ENCODE results near the gene PIAS3.

Gene PIAS3

GRCh38 chr1:145858901-145859490 lies at the start of gene PIAS3:
TSS of gene PIAS3 (minus strand) at chr1:145859081. CDS start at chr1:145858990, 91 bp downstream.
- DNase-seq = peak; percentile 31

DNA sequence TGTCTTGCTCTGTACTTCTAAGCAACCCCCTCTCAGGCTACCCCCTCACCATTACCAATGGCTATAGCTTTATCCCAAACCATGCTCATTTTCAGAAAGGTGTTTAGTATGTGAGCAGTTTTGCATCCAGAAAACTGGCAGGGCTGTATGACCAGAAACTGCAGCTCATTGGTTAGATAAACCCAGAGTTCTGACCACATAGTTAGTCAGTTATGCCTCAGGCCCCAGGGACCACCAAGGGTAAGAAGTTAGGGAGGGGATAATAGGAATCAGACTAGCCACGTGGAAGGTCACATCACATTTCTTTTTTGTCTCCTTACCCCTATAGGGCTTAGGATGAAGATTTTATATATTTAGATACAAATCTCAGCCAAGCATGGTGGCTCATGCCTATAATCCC lies 49.8 kb upstream of the PIAS3 start:
- no peak for DNase-seq

DNA sequence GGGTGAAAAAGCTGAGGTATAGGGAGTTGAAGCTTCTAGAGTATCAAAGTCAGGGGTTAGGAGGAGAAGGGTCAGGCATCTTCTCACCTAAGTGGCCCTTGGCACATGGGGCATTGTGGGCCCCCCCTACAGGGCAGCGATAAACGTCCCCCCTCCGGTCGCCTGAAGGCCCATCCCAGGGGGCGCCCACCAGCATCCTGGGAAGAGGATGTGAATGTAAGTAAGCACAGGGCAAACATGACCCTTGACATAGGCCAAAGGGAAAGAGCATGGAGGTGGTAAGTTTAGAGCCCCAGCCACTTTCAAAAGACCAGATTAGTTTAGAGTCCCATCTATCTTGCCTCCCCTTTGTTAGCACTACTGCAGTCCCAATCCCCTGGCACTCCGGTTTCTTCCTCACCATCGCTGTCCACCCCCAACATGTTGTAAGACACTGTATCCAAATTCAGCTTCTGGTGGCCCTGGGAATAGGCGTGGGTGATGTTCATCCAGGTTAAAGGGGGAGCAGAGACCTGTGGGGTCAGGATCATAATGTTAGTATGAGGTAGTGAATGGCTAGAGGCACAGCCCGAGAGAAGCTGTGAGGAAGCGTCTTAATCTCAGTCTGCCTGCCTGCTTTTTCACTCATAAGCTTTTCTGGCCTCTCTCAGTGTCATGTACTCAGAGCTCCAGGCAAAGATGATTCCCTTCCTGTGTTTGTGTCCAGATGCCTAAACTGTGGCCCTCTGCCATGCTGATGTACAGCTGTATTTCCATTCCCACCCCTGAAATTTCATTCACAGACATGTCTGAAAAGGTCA lies 48.3 kb upstream of the PIAS3 start:
- no peak for DNase-seq

- no peak for DNase-seq
Observed at GRCh38 chr1:145901312-145902021, 42.6 kb upstream of the PIAS3 start.

GRCh38 chr1:145898756-145899155 lies 39.9 kb upstream of the PIAS3 start:
- no peak for DNase-seq

DNA sequence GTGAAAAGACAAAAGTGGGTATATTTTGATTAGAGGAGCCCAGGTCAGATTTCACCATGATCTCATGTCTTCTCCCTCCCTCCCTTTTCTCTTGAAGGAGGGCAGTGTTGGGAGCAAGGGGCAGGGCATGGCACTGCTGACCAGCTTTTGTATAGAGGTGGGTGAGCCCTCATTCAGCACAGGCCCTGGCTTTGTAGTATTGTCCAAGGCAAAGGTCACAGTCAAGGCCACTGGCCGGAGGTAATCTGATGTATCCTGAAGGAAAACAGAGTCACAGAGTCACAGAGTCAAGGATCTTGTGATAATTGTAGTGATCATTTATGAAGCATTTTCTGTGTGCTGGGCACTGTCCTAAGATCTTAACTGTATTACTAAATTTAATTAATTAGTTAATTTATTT lies 39.1 kb upstream of the PIAS3 start:
- DNase-seq = no peak

- no peak for DNase-seq
Observed at GRCh38 chr1:145895471-145895870, 36.6 kb upstream of the PIAS3 start.

GRCh38 chr1:145893306-145894055 lies 34.6 kb upstream of the PIAS3 start:
- DNase-seq = no peak

DNA sequence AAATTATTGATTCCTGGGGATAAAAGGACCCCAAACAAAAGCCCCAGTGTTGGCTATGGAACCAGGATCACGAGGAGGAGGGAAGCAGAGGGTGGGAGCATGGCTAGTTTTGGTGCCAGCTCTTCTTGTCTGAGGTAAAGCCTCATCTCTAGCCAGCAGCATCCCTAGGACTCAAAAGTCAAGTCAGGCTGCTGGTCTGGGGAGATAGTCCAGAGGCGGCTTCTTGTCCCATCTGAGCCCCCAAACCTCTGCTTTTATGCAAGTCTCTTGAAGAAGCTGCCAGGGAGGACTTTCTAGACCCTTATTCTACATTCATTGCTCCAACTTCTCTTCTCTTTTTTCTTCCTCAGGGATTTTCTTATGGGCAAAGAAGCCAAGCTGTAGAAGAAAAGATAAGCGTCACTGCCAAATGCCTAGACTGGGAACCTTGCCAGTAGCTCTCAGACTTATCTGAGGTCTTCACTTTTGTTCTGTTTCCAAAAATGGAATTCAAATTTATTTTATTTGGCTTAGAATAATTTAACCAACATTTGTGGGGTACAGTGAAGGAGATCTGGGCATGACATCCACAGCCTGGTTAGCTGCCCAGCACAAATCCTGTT lies 33.7 kb upstream of the PIAS3 start:
- no peak for DNase-seq

- DNase-seq = peak; percentile 86
Observed at GRCh38 chr1:145891587-145892485, 33.0 kb upstream of the PIAS3 start.

- DNase-seq = no peak
Observed at GRCh38 chr1:145891143-145891542, 32.3 kb upstream of the PIAS3 start.

DNA sequence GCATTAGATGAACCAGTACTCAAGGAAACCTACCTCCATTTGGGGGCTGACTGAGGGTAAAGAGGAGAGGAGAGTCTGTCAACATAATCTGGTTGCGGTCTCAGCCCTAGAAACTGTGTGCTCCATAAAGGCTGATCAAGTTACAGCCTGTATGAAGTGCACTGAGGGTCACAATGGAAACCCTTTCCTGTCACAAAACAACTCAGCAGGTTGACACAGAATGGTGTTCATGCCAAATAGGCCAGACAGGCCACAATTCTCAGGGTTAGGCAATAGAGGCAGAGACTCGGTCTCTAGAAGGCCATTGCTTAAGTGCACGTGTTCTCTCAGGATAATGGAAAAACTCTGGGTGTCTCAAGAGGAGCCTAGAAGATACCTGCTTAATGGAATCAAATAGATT lies 30.8 kb upstream of the PIAS3 start:
- DNase-seq = no peak

- no peak for DNase-seq
Observed at GRCh38 chr1:145887631-145888030, 28.8 kb upstream of the PIAS3 start.

DNA sequence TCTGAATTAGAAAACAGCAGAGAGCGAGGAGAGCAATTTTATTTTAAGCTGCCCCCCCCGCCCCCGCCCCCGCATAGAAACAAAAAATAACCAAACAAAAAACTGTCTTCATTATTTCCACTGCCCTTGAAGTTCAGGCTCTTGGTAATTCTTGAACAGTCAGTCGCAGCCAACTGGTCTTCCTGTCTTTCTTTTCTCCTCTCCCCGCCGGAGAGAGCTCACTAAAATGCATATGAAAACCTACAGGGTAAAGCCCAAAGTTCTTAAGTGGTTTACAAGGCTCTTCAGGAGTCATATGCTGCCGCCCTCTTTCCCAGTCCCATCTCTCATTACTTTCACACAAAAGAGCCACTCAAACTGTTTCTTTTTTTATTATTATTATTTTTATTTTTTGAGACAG lies 27.9 kb upstream of the PIAS3 start:
- no peak for DNase-seq

GRCh38 chr1:145886390-145886789 lies 27.5 kb upstream of the PIAS3 start:
- no peak for DNase-seq

GRCh38 chr1:145885738-145886287 lies 26.9 kb upstream of the PIAS3 start, which contains the start of gene ANKRD35:
TSS of gene ANKRD35 (minus strand) at chr1:145885866. CDS start at chr1:145885758, 108 bp downstream.
- DNase-seq = no peak

GRCh38 chr1:145884675-145885074 lies 25.8 kb upstream of the PIAS3 start:
- DNase-seq = no peak

DNA sequence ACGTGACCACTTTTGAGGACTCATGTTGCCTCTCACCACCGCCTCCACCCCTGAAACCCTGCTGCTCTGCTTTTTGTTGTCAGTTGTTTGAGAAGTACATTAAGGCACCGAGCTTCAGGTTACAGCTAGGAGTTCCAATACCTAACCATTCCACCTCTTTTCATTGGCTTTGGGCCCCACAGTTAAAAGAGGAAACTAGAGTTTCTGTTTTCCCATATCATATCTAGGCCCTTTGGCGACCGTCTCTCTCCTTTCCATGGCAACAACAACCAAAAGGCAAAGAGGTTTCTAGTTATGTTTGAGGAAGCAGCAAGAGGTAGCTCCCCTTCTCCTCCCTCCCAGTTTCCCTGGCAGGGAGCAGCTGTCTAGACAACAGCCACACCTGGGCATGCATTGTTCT lies 20.9 kb upstream of the PIAS3 start:
- DNase-seq = no peak

DNA sequence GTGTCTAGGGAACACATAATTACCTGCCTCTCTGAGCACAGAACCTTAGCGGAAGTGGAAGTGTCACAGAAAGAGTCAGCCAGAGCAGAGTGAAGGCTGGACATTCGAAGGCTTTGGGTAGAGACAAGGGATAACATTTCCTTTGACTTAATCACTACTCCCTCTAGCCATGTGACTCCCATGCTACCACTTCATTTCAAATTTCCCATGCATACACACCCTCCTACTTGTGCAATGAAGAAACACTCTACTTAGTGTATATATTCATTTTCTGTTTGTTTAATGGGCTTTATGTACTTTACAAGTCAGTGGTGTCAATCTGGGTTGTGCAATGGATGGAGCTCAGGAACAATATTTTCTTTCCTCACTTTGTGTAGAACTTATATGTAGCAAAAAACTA lies 19.8 kb upstream of the PIAS3 start:
- DNase-seq = no peak

DNA sequence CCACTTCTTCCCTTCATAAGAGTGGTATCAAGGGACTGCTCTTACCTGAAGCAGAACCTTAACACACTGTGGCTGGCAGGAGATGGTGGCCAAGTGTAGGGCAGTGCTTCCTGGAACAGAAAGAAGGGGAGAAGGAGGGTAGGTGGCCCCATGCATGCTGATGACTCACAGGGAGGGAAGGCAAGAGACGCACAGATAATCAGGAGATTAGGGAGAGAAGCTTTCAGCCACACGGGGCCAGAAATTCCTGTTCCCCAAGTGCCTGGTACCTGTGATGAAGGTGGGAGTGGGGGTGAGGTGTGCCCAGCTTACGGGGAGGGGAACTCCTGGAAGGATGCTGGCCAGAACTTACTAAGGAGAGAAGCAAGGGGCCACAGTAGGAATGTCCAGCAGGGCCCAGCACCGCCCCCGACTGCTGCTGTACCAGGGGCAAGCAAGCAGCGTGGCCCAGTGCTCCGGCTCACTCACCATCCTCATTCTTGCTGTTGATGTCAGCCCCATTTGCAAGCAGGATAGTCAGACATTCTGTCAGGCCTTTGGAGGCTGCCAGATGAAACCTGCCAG lies 19.1 kb upstream of the PIAS3 start:
- no peak for DNase-seq

GRCh38 chr1:145874646-145875045 lies 15.8 kb upstream of the PIAS3 start:
- no peak for DNase-seq
